ENCODE results near the gene FBLIM1.

The FBLIM1 gene

DNA sequence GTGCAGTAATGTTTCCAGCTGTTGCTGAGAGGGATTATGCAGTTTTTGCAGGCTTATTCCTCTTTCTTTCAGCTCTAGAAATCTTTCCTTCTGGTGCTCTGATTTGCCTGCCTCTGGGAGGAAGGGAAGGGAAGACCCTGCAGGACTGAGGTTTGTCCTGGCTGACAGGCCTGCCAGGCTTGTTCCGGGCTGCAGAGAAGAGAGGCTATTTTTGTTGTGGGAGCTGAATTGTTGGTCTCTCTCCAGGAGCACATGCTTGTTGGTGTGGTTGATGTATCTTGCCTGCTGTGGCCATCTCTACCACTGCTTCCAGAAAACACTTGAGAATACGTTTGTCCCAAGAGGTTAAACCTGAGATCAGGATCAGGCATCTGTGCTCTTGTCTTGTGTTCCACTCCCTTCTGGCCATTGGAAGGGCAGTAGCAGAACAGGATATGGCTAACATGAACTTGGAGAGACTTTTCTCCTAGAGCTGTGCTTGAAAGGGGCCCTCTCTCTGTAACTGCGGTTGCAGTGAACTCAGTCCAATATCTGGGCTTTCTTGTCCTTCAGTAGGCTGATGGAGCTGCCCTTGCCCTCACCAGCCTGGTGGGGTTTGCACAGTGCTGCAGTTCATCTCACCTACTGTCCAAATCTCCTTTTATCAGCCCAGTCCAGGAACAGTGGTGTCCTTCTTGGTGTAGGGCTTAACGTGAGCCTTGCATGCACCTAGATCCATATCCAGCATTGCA is 44.0 kb upstream of the FBLIM1 start:
- TF ChIP-seq, protein P1, sequence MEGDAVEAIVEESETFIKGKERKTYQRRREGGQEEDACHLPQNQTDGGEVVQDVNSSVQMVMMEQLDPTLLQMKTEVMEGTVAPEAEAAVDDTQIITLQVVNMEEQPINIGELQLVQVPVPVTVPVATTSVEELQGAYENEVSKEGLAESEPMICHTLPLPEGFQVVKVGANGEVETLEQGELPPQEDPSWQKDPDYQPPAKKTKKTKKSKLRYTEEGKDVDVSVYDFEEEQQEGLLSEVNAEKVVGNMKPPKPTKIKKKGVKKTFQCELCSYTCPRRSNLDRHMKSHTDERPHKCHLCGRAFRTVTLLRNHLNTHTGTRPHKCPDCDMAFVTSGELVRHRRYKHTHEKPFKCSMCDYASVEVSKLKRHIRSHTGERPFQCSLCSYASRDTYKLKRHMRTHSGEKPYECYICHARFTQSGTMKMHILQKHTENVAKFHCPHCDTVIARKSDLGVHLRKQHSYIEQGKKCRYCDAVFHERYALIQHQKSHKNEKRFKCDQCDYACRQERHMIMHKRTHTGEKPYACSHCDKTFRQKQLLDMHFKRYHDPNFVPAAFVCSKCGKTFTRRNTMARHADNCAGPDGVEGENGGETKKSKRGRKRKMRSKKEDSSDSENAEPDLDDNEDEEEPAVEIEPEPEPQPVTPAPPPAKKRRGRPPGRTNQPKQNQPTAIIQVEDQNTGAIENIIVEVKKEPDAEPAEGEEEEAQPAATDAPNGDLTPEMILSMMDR (IDR thresholded peaks at IDR 0.05; ENCODE audit: low read depth, low read length, poor library complexity, severe bottlenecking) = no peak
- no peak for TF ChIP-seq EZH2phosphoT487 (IDR thresholded peaks at IDR 0.05; ENCODE audit: borderline replicate concordance, low read length)
- Histone ChIP-seq H3K4me2 (ENCODE audit: low read length) (no peak overlapping the region), H3K27ac (ENCODE audit: low read depth, low read length) (no peak overlapping the region), H4K20me1 (ENCODE audit: control insufficient read depth, insufficient read depth, low read depth, low read length) (no peaks in the 10 kb centered on the region), H3F3A (ENCODE audit: control insufficient read depth, insufficient read depth) (no peaks in the 10 kb centered on the region), H3K4me3 (ENCODE audit: low read length) (no peak overlapping the region), H3K27me3 (ENCODE audit: control insufficient read depth, low read length) (no peaks in the 10 kb centered on the region), H3K79me2 (ENCODE audit: control insufficient read depth, low read length) (peaks cover 12% of the 10 kb centered on the region), H3K9me3 (ENCODE audit: control insufficient read depth, insufficient read depth, low read length) (no peaks in the 10 kb centered on the region), H3K9me2 (replicated peaks; ENCODE audit: control insufficient read depth, low read length) (no peaks in the 10 kb centered on the region), H3K36me3 (ENCODE audit: control insufficient read depth, low read length) (peaks cover 20% of the 10 kb centered on the region), H3K4me1 (ENCODE audit: control insufficient read depth, low read length) (no peaks in the 10 kb centered on the region)

DNA sequence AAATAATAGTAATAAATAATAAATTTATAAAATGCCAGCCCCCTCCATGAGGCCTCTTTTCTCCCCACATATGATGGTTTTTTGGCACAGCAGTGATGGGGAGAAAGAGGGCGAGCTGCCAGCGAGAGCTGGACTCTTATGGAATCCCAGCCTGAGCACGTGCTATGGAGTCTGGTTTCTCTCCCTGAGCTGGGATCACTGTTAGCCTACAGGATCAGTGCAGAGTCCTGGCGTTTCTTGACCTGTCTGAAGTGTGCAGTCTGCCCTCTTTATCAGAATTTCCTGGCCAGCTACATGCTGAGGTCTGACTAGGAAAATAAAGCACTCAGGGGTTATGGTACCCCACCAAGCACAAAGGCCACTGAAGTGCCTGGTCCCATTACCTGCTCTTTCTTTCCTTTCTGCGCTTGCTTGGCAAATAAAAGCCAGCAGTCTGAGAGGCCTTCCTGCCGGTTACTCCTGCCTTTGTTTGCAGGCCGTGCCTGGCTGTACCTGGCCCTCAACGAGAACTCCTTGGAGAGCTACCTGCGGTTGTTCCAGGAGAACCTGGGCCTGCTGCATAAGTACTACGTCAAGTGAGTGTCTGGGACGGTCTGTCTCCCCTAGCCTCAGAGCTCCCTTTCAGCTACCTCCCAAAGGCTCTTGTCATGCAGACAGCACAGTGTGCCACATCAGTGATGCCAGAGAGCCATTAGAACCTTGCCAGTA is 41.0 kb upstream of the FBLIM1 start:
- Histone ChIP-seq H3K4me2 (ENCODE audit: low read length) (no peak overlapping the region), H3K36me3 (ENCODE audit: control insufficient read depth, low read length) (peaks cover 23% of the 10 kb centered on the region), H3F3A (ENCODE audit: control insufficient read depth, insufficient read depth) (no peaks in the 10 kb centered on the region), H4K20me1 (ENCODE audit: control insufficient read depth, insufficient read depth, low read depth, low read length) (no peaks in the 10 kb centered on the region), H3K9me2 (replicated peaks; ENCODE audit: control insufficient read depth, low read length) (no peaks in the 10 kb centered on the region), H3K9me3 (ENCODE audit: control insufficient read depth, insufficient read depth, low read length) (no peaks in the 10 kb centered on the region), H3K27ac (ENCODE audit: low read depth, low read length) (no peak overlapping the region), H3K79me2 (ENCODE audit: control insufficient read depth, low read length) (peaks cover 5% of the 10 kb centered on the region), H3K27me3 (ENCODE audit: control insufficient read depth, low read length) (no peaks in the 10 kb centered on the region), H3K4me1 (ENCODE audit: control insufficient read depth, low read length) (no peaks in the 10 kb centered on the region), H3K4me3 (ENCODE audit: low read length) (no peak overlapping the region)
- TF ChIP-seq EZH2phosphoT487 (IDR thresholded peaks at IDR 0.05; ENCODE audit: borderline replicate concordance, low read length) = no peak
- TF ChIP-seq, protein P1 (IDR thresholded peaks at IDR 0.05; ENCODE audit: low read depth, low read length, poor library complexity, severe bottlenecking) = no peak

DNA sequence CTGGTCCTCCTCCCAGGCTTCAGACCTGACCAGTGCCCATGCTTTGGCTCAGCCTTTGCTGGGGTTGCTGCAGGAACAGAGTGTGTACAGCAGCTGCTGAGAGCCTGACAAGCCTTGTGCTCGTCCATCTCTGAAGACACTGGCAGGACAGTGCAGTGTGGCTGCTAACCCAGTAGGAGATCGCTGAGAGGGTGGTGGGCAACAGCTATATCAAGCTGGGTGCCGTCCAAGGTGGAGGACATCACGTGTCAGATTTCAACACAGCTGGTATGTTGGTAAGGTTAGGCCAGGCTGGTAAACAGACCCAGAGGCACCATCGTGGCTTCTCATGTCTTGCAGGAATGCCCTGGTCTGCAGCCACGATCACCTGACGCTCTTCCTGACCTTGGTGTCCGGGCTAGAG is 40.4 kb upstream of the FBLIM1 start:
- Histone ChIP-seq H3K9me2 (replicated peaks; ENCODE audit: control insufficient read depth, low read length) (no peaks in the 10 kb centered on the region), H3K79me2 (ENCODE audit: control insufficient read depth, low read length) (peaks cover 5% of the 10 kb centered on the region), H3K27ac (ENCODE audit: low read depth, low read length) (no peak overlapping the region), H3K4me1 (ENCODE audit: control insufficient read depth, low read length) (no peaks in the 10 kb centered on the region), H3K4me3 (ENCODE audit: low read length) (no peak overlapping the region), H3K36me3 (ENCODE audit: control insufficient read depth, low read length) (peaks cover 27% of the 10 kb centered on the region), H3F3A (ENCODE audit: control insufficient read depth, insufficient read depth) (no peaks in the 10 kb centered on the region), H3K27me3 (ENCODE audit: control insufficient read depth, low read length) (no peaks in the 10 kb centered on the region), H4K20me1 (ENCODE audit: control insufficient read depth, insufficient read depth, low read depth, low read length) (no peaks in the 10 kb centered on the region), H3K4me2 (ENCODE audit: low read length) (no peak overlapping the region), H3K9me3 (ENCODE audit: control insufficient read depth, insufficient read depth, low read length) (no peaks in the 10 kb centered on the region)
- TF ChIP-seq EZH2phosphoT487 (IDR thresholded peaks at IDR 0.05; ENCODE audit: borderline replicate concordance, low read length) = no peak
- TF ChIP-seq, protein P1 (IDR thresholded peaks at IDR 0.05; ENCODE audit: low read depth, low read length, poor library complexity, severe bottlenecking) = no peak
